Esophagus squamous epithelium (tissue), 5 donors: ENCODE data around the gene FBP1. TPM values are rescaled to one million over a fixed set of nuclear protein-coding genes. Genes with fewer than 3 reads are reported as not detected.
"Not testable (repeated sequence)": the region's sequence is repeated elsewhere in the genome, so short reads cannot be mapped to it uniquely, and the experiment has no call there.

Experiments
- DNase-seq: peaks from one replicate; lab custom pipeline; 2025; lab: John Stamatoyannopoulos, UW
- H3K27ac ChIP-seq, 4 donors: fragments of 200-600 bp; sonication (generic); one replicate each; pipeline ENCODE4 v1.5.1; 2016 to 2019; ENCODE audit warnings: mild to moderate bottlenecking in 1 of 4
- H3K27me3 ChIP-seq, 4 donors: fragments of 200-600 bp; sonication (generic); 1 replicate in 3 of 4; 2 replicates in 1 of 4; pipeline versions ENCODE4 v1.5.1 to v1.6.0; 2017 to 2021; ENCODE audit warnings: antibody characterized with exemption in 1 of 4
- H3K36me3 ChIP-seq, 3 donors: fragments of 200-600 bp; sonication (generic); one replicate each; pipeline ENCODE4 v1.5.1; 2016 to 2019
- H3K4me1 ChIP-seq, 3 donors: fragments of 200-600 bp; sonication (generic); one replicate each; pipeline ENCODE4 v1.5.1; 2017 to 2019
- H3K4me3 ChIP-seq, 4 donors: fragments of 200-600 bp; sonication (generic); 1 replicate in 3 of 4; 2 replicates in 1 of 4; pipeline ENCODE4 v1.5.1; 2016 to 2019; ENCODE audit warnings: mild to moderate bottlenecking in 2 of 4, moderate library complexity in 1 of 4
- H3K9me3 ChIP-seq, 3 donors: fragments of 200-600 bp; sonication (generic); one replicate each; pipeline ENCODE4 v1.5.1; 2016 to 2019
- POLR2A ChIP-seq, 4 donors: fragments of 450-650 bp; IDR thresholded peaks; one replicate each; pipeline ENCODE4 v1.6.1; 2017; ENCODE audit warnings: antibody characterized with exemption in 4 of 4, mild to moderate bottlenecking in 4 of 4, moderate library complexity in 3 of 4
- WGBS, 2 donors: methylation state at CpG; one replicate each; pipeline ENCODE4 v1.1.5; 2018; 5-methylcytosine and 5-hydroxymethylcytosine counted together
- intact Hi-C: fragments of 100-400 bp; cut with DNase I; formaldehyde crosslinking; loops from one replicate; pipeline ENCODE4 v1.15.0; 2022
- total RNA-seq, 4 donors: library from RNA; depleted of rRNA; stranded (reverse); fragments of >200 nt; gene quantifications; one replicate each; pipeline ENCODE4 v1.1.0, GENCODE V29; 2016
- TF ChIP-seq, protein P1 (sequence below), 6 experiments: fragments of 450-650 bp in 4 of 6; fragments of 200-600 bp in 2 of 6; sonication (generic) in 2 of 6; IDR thresholded peaks; one replicate each; pipeline ENCODE4 v1.5.1; 2016 to 2019; ENCODE audit warnings: antibody characterized with exemption in 6 of 6, mild to moderate bottlenecking in 4 of 6, moderate library complexity in 4 of 6
- donor health status: DM: yes; HTN: yes; CAD: no.

Gene FBP1
- total RNA-seq, 4 donors from 2014 or later, result 0.19 to 3.0 (median 1.7) TPM; not detected in 1

DNA sequence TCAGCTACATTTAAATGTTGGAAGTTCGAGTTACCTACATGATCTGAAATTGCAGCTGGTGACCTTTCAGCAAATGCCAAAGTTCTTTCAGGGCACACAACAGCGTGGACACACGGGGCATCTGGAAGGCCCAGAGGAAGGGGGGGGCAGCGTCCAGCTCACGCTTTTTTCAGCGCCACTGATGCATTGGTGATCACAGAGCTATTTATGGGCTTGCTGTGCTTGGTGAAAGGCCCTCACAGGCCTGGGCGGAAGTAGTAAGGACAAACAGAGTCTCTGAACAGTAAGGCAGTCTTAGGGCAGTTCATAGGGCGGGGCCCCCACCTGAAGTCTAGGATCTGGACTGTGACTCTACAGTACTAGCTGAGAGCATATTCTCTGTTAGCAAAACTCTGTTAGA is 39.1 kb downstream of the FBP1 start:
- WGBS, 2 donors, result 71 to 97% methylated on average over 6 to 7 of the region's 8 CpGs
- Histone ChIP-seq H3K27ac (no peak overlapping the region), H3K9me3 (no peaks in the 10 kb centered on the region), H3K4me1 (peaks cover 0 to 7% (median 0%) of the 10 kb centered on the region in 3 donors), H3K27me3 (peaks cover 0 to 7% (median 0%) of the 10 kb centered on the region in 4 donors), H3K36me3 (no peaks in the 10 kb centered on the region), H3K4me3 (no peak overlapping the region)
- intact Hi-C loops, result no loop called here
- no peak for DNase-seq
- TF ChIP-seq, protein P1, sequence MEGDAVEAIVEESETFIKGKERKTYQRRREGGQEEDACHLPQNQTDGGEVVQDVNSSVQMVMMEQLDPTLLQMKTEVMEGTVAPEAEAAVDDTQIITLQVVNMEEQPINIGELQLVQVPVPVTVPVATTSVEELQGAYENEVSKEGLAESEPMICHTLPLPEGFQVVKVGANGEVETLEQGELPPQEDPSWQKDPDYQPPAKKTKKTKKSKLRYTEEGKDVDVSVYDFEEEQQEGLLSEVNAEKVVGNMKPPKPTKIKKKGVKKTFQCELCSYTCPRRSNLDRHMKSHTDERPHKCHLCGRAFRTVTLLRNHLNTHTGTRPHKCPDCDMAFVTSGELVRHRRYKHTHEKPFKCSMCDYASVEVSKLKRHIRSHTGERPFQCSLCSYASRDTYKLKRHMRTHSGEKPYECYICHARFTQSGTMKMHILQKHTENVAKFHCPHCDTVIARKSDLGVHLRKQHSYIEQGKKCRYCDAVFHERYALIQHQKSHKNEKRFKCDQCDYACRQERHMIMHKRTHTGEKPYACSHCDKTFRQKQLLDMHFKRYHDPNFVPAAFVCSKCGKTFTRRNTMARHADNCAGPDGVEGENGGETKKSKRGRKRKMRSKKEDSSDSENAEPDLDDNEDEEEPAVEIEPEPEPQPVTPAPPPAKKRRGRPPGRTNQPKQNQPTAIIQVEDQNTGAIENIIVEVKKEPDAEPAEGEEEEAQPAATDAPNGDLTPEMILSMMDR (IDR thresholded peaks at IDR 0.05), result no peak
- TF ChIP-seq POLR2A (IDR thresholded peaks at IDR 0.05), result no peak

DNA sequence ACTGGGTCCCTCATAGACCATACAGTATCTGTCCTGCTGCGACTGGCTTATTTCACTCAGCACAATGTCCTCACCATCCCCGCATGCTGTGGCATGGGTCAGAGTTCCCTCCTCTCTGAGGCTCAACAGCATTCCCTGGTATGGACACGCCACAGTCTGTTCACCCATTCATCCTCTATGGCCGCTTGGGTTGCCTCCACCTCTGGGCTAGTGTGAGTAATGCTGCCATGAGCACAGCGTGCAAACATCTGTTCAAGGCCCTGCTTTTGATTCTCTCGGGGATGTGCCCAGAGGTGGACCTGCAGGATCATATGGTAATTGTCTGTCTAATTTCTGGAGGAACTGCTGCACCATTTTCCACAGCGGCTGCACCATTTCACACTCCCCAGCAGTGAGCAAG is 40.2 kb downstream of the FBP1 start:
- Histone ChIP-seq H3K36me3 (no peaks in the 10 kb centered on the region), H3K27me3 (no peaks in the 10 kb centered on the region), H3K4me1 (peaks cover 0 to 7% (median 0%) of the 10 kb centered on the region in 3 donors), H3K9me3 (no peaks in the 10 kb centered on the region), H3K4me3 (no peak overlapping the region), H3K27ac (no peak overlapping the region)
- TF ChIP-seq, protein P1 (IDR thresholded peaks at IDR 0.05), result no peak
- no peak for TF ChIP-seq POLR2A (IDR thresholded peaks at IDR 0.05)
- DNase-seq, result no peak
- WGBS, 2 donors, result 52 to 78% methylated on average over 4 to 5 of the region's 7 CpGs
- intact Hi-C loops, result no loop called here

DNA sequence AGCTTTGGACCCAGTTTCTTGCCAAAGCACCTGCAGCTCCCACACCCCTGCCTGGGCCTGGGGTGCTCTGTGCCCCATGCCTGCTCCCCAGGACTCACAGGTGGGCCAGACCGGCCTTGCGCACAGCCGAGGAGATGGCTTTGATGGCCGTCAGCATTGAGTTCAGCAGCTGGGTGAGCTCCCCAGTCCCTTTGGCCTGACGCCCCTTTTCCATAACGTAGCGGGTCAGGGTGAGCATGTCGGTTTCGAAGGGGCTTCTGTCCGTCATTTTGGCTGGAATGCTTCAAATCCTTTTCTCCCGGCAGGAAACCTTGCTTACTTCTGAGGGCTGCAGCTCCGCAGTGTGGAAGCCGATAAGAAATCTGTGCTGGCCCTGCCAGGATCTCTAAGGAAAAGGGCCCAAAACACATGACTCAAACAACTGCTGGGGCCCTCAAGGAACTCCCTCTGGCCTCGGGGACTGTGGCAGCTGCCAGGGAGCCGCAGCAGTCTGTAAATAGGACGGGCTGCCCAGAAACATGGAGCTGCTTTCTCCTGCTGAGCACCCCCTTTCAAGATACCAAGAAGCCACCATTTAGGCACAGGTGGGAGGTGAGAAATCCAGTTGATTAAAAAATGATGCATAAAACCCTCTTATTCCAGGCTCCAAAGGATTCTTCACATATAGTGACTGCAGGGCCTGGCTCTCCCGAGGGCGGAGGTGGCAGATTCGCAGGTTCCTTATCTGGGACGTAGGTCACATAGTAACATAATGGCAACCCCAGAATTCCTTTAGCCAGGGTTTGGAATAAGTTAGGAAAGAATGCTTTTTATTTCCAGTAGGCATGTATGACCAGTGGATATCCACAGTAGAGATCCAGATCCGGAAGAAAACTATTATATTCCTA is 45.6 kb downstream of the FBP1 start, which contains the start of gene FBP2:
FBP2 (minus strand) TSS at position 366 of the 887 bp plus-strand sequence; CDS start at position 268, 98 bp downstream.
- no peaks in the 10 kb centered on the region for H3K9me3 ChIP-seq
- no peak for TF ChIP-seq POLR2A (IDR thresholded peaks at IDR 0.05)
- TF ChIP-seq, protein P1 (IDR thresholded peaks at IDR 0.05), result no peak
- H3K4me3 ChIP-seq, result no peak within 1 kb of the TSS
- H3K27ac ChIP-seq, result no peak within 1 kb of the TSS
- no peak for DNase-seq
- no peaks in the 10 kb centered on the region for H3K36me3 ChIP-seq
- intact Hi-C loops, result no loop called here
- H3K4me1 ChIP-seq, result no peaks in the 10 kb centered on the region
- 71 to 78% methylated on average over 14 to 17 of the region's 21 CpGs for WGBS, 2 donors
- peaks cover 0 to 11% (median 0%) of the 10 kb centered on the region in 4 donors for H3K27me3 ChIP-seq

DNA sequence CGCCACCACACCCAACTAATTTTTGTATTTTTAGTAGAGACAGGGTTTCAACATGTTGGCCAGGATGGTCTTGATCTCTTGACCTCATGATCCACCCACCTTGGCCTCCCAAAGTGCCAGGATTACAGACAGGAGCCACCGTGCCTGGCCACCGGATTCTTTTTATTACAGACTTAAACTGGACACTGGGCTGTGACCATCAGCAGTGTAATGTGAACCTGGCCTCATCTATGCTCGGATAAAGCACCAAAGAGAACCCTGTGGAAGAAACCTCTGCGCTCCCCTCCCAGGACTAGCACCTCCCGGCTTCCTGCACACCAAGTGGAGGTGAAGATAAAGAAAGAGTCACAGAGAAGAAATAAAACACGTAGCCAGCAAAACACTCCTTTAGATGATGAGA is 46.6 kb downstream of the FBP1 start:
- H3K27ac ChIP-seq, H3K4me1 ChIP-seq, H3K36me3 ChIP-seq, intact Hi-C loops, H3K4me3 ChIP-seq, H3K9me3 ChIP-seq, DNase-seq: not testable (repeated sequence)
- peaks cover 0 to 18% (median 0%) of the 10 kb centered on the region in 4 donors for H3K27me3 ChIP-seq
- WGBS, 2 donors, result 59 to 73% methylated on average over 5 to 7 of the region's 7 CpGs

DNA sequence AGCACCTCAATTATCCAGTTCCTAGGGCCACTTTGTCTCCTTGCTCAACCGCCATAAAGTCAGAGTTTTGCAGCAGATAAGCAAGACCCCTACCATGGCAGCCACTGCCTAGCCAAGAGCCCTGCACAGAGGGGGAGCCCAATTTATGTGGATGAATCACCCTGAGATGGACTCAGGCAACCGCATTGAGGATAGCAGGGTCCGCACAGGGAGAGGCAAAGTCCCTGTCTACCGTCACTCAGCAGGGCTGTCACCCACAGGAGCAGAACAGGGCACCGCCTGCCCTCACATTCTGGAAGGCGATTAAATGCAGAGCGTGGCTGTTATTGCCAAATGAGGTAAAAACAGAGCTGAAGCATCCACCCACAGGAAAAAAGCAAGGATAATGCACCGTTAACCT is 47.4 kb downstream of the FBP1 start:
- no peak for TF ChIP-seq POLR2A (IDR thresholded peaks at IDR 0.05)
- TF ChIP-seq, protein P1 (IDR thresholded peaks at IDR 0.05), result no peak
- H3K4me3 ChIP-seq, result no peak overlapping the region
- intact Hi-C loops, result no loop called here
- no peaks in the 10 kb centered on the region for H3K36me3 ChIP-seq
- H3K27ac ChIP-seq, result no peak overlapping the region
- no peaks in the 10 kb centered on the region for H3K9me3 ChIP-seq
- DNase-seq, result no peak
- no peaks in the 10 kb centered on the region for H3K4me1 ChIP-seq
- 88 to 95% methylated on average over 5 to 6 of the region's 8 CpGs for WGBS, 2 donors
- peaks cover 0 to 18% (median 0%) of the 10 kb centered on the region in 4 donors for H3K27me3 ChIP-seq

DNA sequence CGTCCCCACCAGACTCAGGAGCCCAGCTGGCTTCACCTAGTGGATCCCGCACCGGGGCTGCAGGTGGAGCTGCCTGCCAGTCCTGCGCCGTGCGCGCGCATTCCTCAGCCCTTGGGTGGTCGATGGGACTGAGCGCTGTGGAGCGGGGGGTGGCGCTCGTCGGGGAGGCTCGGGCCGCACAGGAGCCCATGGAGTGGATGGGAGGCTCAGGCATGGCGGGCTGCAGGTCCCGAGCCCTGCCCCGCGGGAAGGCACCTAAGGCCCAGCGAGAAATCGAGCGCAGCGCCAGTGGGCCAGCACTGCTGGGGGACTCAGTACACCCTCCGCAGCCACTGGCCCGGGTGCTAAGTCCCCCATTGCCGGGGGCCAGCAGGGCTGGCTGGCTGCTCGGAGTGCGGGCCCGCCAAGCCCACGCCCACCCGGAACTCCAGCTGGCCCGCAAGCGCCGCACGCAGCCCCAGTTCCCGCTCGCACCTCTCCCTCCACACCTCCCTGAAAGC is 48.2 kb downstream of the FBP1 start:
- DNase-seq, H3K4me3 ChIP-seq, H3K27ac ChIP-seq, H3K9me3 ChIP-seq, intact Hi-C loops, H3K36me3 ChIP-seq, H3K4me1 ChIP-seq: not testable (repeated sequence)
- WGBS, 2 donors, result no CpG with 5 or more reads among the region's 38 CpGs
- H3K27me3 ChIP-seq, result peaks cover 0 to 18% (median 0%) of the 10 kb centered on the region in 4 donors
